Neural progenitor cell (in vitro differentiated cells): Measurements from ENCODE around the gene ZNF827. TPM values are rescaled to one million over a fixed set of nuclear protein-coding genes. Genes with fewer than 3 reads are reported as not detected.
A peak's percentile ranks its signal among the peaks of the same experiment; 100 is the strongest.

Experiments
- DNase-seq: peaks from one replicate; pipeline ENCODE4 v3.0.0-alpha.2; 2016; ENCODE audit warnings: low spot score
- H2AFZ ChIP-seq: fragments of 200-600 bp; sonication (generic); replicated peaks from 2 replicates; pipeline ENCODE4 v1.6.1; 2016; ENCODE audit warnings: antibody characterized with exemption
- H3F3A ChIP-seq: fragments of 200-600 bp; sonication (generic); 2 replicates; pipeline ENCODE4 v1.6.1; 2016; ENCODE audit warnings: antibody characterized with exemption, low read depth
- H3K27ac ChIP-seq: fragments of 200-600 bp; sonication (generic); 2 replicates; pipeline ENCODE4 v1.5.1; 2016; ENCODE audit warnings: mild to moderate bottlenecking
- H3K27me3 ChIP-seq: fragments of 200-600 bp; sonication (generic); 2 replicates; pipeline ENCODE4 v1.6.1; 2016; ENCODE audit warnings: mild to moderate bottlenecking, moderate library complexity
- H3K36me3 ChIP-seq: fragments of 200-600 bp; sonication (generic); 2 replicates; pipeline ENCODE4 v1.5.1; 2016
- H3K4me1 ChIP-seq: fragments of 200-600 bp; sonication (generic); 2 replicates; pipeline ENCODE4 v1.6.1; 2016; ENCODE audit warnings: mixed run types
- H3K4me2 ChIP-seq: fragments of 200-600 bp; sonication (generic); 2 replicates; pipeline ENCODE4 v1.6.1; 2016
- H3K4me3 ChIP-seq: fragments of 200-600 bp; sonication (generic); 2 replicates; pipeline ENCODE4 v1.5.1; 2016
- H3K79me2 ChIP-seq: fragments of 200-600 bp; sonication (generic); 2 replicates; pipeline ENCODE4 v1.6.1; 2016; ENCODE audit warnings: low read depth
- H3K9ac ChIP-seq: fragments of 200-600 bp; sonication (generic); 2 replicates; pipeline ENCODE4 v1.6.1; 2016
- H3K9me3 ChIP-seq: fragments of 200-600 bp; sonication (generic); 2 replicates; pipeline ENCODE4 v1.5.1; 2016; ENCODE audit warnings: low read depth
- H4K20me1 ChIP-seq: fragments of 200-600 bp; sonication (generic); 2 replicates; pipeline ENCODE4 v1.6.1; 2016; ENCODE audit warnings: low read depth
- H3K27ac Mint-ChIP-seq: 3 replicates; pipeline ENCODE4 v1.8.0; 2021; ENCODE audit warnings: mixed read lengths
- H3K27me3 Mint-ChIP-seq: 2 replicates; pipeline ENCODE4 v1.8.0; 2022; ENCODE audit warnings: low read depth, mild to moderate bottlenecking, inconsistent platforms, moderate library complexity, mixed read lengths; ENCODE audit not compliant: insufficient read depth
- H3K36me3 Mint-ChIP-seq: 3 replicates; pipeline ENCODE4 v1.8.0; 2021; ENCODE audit warnings: mixed read lengths
- H3K4me1 Mint-ChIP-seq: 3 replicates; pipeline ENCODE4 v1.8.0; 2021; ENCODE audit warnings: mixed read lengths
- H3K4me3 Mint-ChIP-seq: 3 replicates; pipeline ENCODE4 v1.8.0; 2021; ENCODE audit warnings: mild to moderate bottlenecking, moderate library complexity, mixed read lengths
- H3K9me3 Mint-ChIP-seq: 3 replicates; pipeline ENCODE4 v1.8.0; 2020; ENCODE audit warnings: mixed read lengths
- EZH2 ChIP-seq: fragments of 200-600 bp; sonication (generic); IDR thresholded peaks from 2 replicates; pipeline ENCODE4 v1.6.1; 2017; ENCODE audit warnings: antibody characterized with exemption, mild to moderate bottlenecking, moderate library complexity
- EZH2phosphoT487 ChIP-seq: fragments of 200-600 bp; sonication (generic); IDR thresholded peaks from 2 replicates; pipeline ENCODE4 v1.6.1; 2017; ENCODE audit warnings: antibody characterized with exemption
- total RNA-seq: library from RNA; depleted of rRNA; stranded (reverse); fragments of >200 nt; gene quantifications from 2 replicates; pipeline ENCODE4 v1.2.3, GENCODE V29; 2015; ENCODE audit warnings: low replicate concordance
- TF ChIP-seq, protein P1 (sequence below): fragments of 200-600 bp; sonication (generic); IDR thresholded peaks from 2 replicates; pipeline ENCODE4 v1.5.1; 2017; ENCODE audit warnings: antibody characterized with exemption, mild to moderate bottlenecking

The ZNF827 gene
- total RNA-seq, 1 donor from 2014 or later, result 7.7 TPM

DNA sequence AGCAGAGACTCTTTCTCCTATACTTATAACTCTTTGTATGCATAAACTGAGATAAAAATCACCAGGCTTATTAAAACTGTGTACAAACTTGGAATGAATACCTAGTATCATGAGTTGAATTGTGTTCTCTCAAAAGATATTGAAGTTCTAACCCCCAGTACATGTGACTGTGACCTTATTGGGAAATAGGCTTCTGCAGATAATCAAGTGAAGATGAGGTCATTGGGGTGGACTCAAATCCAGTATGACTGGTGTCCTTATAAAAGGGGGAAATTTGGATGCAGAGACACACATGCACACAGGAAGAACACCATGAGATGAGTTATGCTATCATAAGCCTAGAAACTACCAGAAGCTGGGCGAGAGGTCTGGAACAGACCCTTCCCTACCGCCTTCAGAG lies 26.2 kb downstream of the ZNF827 start:
- peaks cover 3% of the 10 kb centered on the region for H4K20me1 ChIP-seq
- peaks cover 47% of the 10 kb centered on the region for H3K36me3 Mint-ChIP-seq
- H3K4me3 ChIP-seq, result no peak overlapping the region
- no peak overlapping the region for H3K9ac ChIP-seq
- H3F3A ChIP-seq, result peaks cover 4% of the 10 kb centered on the region
- no peak overlapping the region for H3K4me3 Mint-ChIP-seq
- no peak overlapping the region for H2AFZ ChIP-seq
- H3K9me3 Mint-ChIP-seq, result peaks cover 17% of the 10 kb centered on the region
- TF ChIP-seq, protein P1, sequence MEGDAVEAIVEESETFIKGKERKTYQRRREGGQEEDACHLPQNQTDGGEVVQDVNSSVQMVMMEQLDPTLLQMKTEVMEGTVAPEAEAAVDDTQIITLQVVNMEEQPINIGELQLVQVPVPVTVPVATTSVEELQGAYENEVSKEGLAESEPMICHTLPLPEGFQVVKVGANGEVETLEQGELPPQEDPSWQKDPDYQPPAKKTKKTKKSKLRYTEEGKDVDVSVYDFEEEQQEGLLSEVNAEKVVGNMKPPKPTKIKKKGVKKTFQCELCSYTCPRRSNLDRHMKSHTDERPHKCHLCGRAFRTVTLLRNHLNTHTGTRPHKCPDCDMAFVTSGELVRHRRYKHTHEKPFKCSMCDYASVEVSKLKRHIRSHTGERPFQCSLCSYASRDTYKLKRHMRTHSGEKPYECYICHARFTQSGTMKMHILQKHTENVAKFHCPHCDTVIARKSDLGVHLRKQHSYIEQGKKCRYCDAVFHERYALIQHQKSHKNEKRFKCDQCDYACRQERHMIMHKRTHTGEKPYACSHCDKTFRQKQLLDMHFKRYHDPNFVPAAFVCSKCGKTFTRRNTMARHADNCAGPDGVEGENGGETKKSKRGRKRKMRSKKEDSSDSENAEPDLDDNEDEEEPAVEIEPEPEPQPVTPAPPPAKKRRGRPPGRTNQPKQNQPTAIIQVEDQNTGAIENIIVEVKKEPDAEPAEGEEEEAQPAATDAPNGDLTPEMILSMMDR, result no peak
- TF ChIP-seq EZH2, result no peak
- TF ChIP-seq EZH2phosphoT487, result no peak
- H3K27me3 ChIP-seq, result no peaks in the 10 kb centered on the region
- no peak overlapping the region for H3K27ac ChIP-seq
- H3K27me3 Mint-ChIP-seq, result peaks cover 2% of the 10 kb centered on the region
- H3K27ac Mint-ChIP-seq, result no peak overlapping the region
- H3K36me3 ChIP-seq, result no peaks in the 10 kb centered on the region
- no peaks in the 10 kb centered on the region for H3K9me3 ChIP-seq
- DNase-seq, result no peak
- H3K79me2 ChIP-seq, result peaks cover 70% of the 10 kb centered on the region
- no peak overlapping the region for H3K4me2 ChIP-seq
- H3K4me1 Mint-ChIP-seq, result peaks cover 21% of the 10 kb centered on the region
- peaks cover 5% of the 10 kb centered on the region for H3K4me1 ChIP-seq

DNA sequence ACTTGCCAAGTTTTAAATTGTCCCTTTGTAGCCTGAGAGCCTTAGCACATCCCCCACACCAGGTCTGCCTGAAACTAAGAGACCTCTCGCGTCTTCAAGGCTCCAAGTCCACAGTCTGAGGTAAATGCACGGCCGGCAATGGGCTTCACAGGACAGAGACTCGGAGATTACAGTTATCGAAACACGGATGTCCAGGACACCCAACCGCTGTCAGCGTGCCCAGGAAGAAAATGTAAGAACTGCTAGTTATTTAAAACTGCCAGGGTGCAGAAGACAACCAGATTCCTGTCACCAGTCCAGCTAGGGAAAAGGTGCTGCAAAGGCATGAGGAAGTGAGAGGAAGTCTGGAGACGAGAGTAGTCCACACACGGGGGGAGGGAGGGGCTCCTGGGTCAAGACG lies 28.9 kb downstream of the ZNF827 start:
- Histone ChIP-seq H3K36me3 (no peaks in the 10 kb centered on the region), H3K27ac (no peak overlapping the region), H3K9me3 (no peaks in the 10 kb centered on the region), H3K4me3 (no peak overlapping the region), H3K4me2 (no peak overlapping the region), H3K4me1 (peaks cover 19% of the 10 kb centered on the region), H3F3A (peaks cover 4% of the 10 kb centered on the region), H3K79me2 (peaks cover 65% of the 10 kb centered on the region), H3K9ac (no peak overlapping the region), H4K20me1 (peaks cover 11% of the 10 kb centered on the region), H3K27me3 (no peaks in the 10 kb centered on the region), H2AFZ (no peak overlapping the region)
- peaks cover 6% of the 10 kb centered on the region for H3K27me3 Mint-ChIP-seq
- H3K36me3 Mint-ChIP-seq, result peaks cover 28% of the 10 kb centered on the region
- no peak overlapping the region for H3K4me3 Mint-ChIP-seq
- no peak for DNase-seq
- H3K9me3 Mint-ChIP-seq, result peaks cover 2% of the 10 kb centered on the region
- H3K4me1 Mint-ChIP-seq, result peaks cover 23% of the 10 kb centered on the region
- no peak for TF ChIP-seq EZH2
- TF ChIP-seq, protein P1, result no peak
- no peak for TF ChIP-seq EZH2phosphoT487
- no peak overlapping the region for H3K27ac Mint-ChIP-seq

DNA sequence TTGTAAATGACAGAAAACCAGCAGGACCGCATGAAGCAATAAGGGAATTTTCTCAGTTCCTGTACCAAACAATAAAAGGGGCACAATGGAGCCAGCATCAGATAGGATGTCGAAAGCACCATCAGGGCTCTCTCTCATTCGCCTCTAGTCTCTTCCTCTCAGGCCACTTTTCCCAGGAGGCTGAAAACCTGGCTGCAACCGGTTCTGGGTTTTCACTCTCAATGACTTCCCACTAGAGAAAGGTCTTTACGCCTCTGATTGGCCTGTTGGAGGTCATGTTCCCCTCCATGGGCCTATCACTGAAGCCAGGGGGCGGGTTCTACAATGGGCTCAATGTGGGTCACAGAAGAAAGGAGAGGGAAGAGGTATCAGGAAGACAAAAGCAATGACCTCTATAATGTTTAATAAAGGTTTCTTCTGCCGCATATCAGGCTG lies 29.3 kb downstream of the ZNF827 start:
- H3K79me2 ChIP-seq, result peaks cover 64% of the 10 kb centered on the region
- H3K4me1 ChIP-seq, result peaks cover 19% of the 10 kb centered on the region
- peak; percentile 72 for DNase-seq
- peaks cover 4% of the 10 kb centered on the region for H3F3A ChIP-seq
- Mint-ChIP-seq H3K9me3 (peaks cover 2% of the 10 kb centered on the region), H3K4me3 (no peak overlapping the region), H3K27ac (peak overlapping the region; percentile 14), H3K36me3 (peaks cover 30% of the 10 kb centered on the region), H3K27me3 (peaks cover 4% of the 10 kb centered on the region), H3K4me1 (peaks cover 23% of the 10 kb centered on the region)
- H3K9ac ChIP-seq, result no peak overlapping the region
- H3K27me3 ChIP-seq, result no peaks in the 10 kb centered on the region
- no peak overlapping the region for H3K4me3 ChIP-seq
- H3K36me3 ChIP-seq, result no peaks in the 10 kb centered on the region
- H3K9me3 ChIP-seq, result no peaks in the 10 kb centered on the region
- no peak overlapping the region for H2AFZ ChIP-seq
- peaks cover 11% of the 10 kb centered on the region for H4K20me1 ChIP-seq
- no peak for TF ChIP-seq EZH2phosphoT487
- TF ChIP-seq, protein P1, result no peak
- TF ChIP-seq EZH2, result no peak
- no peak overlapping the region for H3K4me2 ChIP-seq
- no peak overlapping the region for H3K27ac ChIP-seq
